A549 (cell line): ENCODE data around the gene THTPA. TPM values are rescaled to one million over a fixed set of nuclear protein-coding genes. Genes with fewer than 3 reads are reported as not detected.
A peak's percentile ranks its signal among the peaks of the same experiment; 100 is the strongest.

Source experiments
- ATAC-seq, 2 experiments: fragments of 200-7000 bp in 1 of 2; fragments of >200 bp in 1 of 2; cut with Nextera tagmentation in 1 of 2; cut with Tn5 transposase in 1 of 2; 3 replicates each; pipeline versions ENCODE4 v1.8.0 to v1.9.1; 2018 to 2020; ENCODE audit warnings: mild to moderate bottlenecking in 1 of 2, moderate library complexity in 1 of 2
- CTCF ChIA-PET: fragments of 300-600 bp; sonication (Branson Sonifier 250); formaldehyde crosslinking; extraction: SDS; loops from one replicate; lab custom pipeline; 2021; ENCODE audit warnings: antibody characterized with exemption, inconsistent platforms; lab: Yijun Ruan, JAX
- POLR2A ChIA-PET: fragments of 350-600 bp; formaldehyde crosslinking; extraction: SDS; loops from one replicate; lab custom pipeline; 2021; ENCODE audit warnings: antibody characterized with exemption, inconsistent platforms; lab: Yijun Ruan, JAX
- DNase-seq, 2 experiments: peaks; one replicate each; pipeline versions ENCODE4 v3.0.0 to v3.0.0-alpha.2; 2011 to 2016; ENCODE audit warnings: low read depth in 1 of 2, low spot score in 1 of 2
- FAIRE-seq: peaks from 2 replicates; lab custom pipeline; 2011; peaks lifted over from hg19 to GRCh38; lab: Jason Lieb, UNC
- H3K27ac ChIP-seq, 2 experiments: fragments of >200 bp; sonication (Bioruptor Twin); formaldehyde crosslinking; 3 replicates each; pipeline ENCODE4 v1.5.1; 2016 to 2017
- H3K4me1 ChIP-seq: fragments of >200 bp; sonication (Bioruptor Twin); formaldehyde crosslinking; 3 replicates; pipeline ENCODE4 v1.6.1; 2016
- H3K4me2 ChIP-seq: fragments of >200 bp; sonication (Bioruptor Twin); formaldehyde crosslinking; 3 replicates; pipeline ENCODE4 v1.6.1; 2016
- H3K4me3 ChIP-seq: fragments of >200 bp; sonication (Bioruptor Twin); formaldehyde crosslinking; 3 replicates; pipeline ENCODE4 v1.5.1; 2016
- H3K9me3 ChIP-seq: fragments of >200 bp; sonication (Bioruptor Twin); formaldehyde crosslinking; 3 replicates; pipeline ENCODE4 v1.6.1; 2016
- BHLHE40 ChIP-seq: IDR thresholded peaks from 2 replicates; pipeline ENCODE4 v1.6.1; 2012; ENCODE audit warnings: low read depth, low read length, inconsistent platforms
- CBX2 ChIP-seq: fragments of 200-600 bp; sonication (generic); IDR thresholded peaks from 2 replicates; pipeline ENCODE4 v1.6.1; 2016; ENCODE audit warnings: low read depth, mild to moderate bottlenecking, borderline replicate concordance
- CBX8 ChIP-seq: fragments of 200-600 bp; sonication (generic); IDR thresholded peaks from 2 replicates; pipeline ENCODE4 v1.6.1; 2016
- CEBPB ChIP-seq, 2 experiments: fragments of >200 bp in 1 of 2; sonication (Bioruptor Twin) in 1 of 2; formaldehyde crosslinking in 1 of 2; IDR thresholded peaks; 2 replicates each; pipeline ENCODE4 v1.6.1; 2012 to 2016
- EHF ChIP-seq: fragments of 250-450 bp; sonication (Bioruptor Pico); IDR thresholded peaks from 2 replicates; pipeline ENCODE4 v1.5.0; 2020; ENCODE audit warnings: mild to moderate bottlenecking
- EP300 ChIP-seq, 2 experiments: fragments of >200 bp; sonication (Bioruptor Twin); formaldehyde crosslinking; IDR thresholded peaks; 2 replicates in 1 of 2; 3 replicates in 1 of 2; pipeline ENCODE4 v1.6.1; 2016 to 2017
- ESRRA ChIP-seq: fragments of 150-350 bp; IDR thresholded peaks from 2 replicates; pipeline ENCODE4 v1.6.1; 2014; ENCODE audit warnings: mild to moderate bottlenecking, low read length, borderline replicate concordance
- FOSL2 ChIP-seq, 2 experiments: fragments of 450-650 bp in 1 of 2; fragments of >200 bp in 1 of 2; sonication (Bioruptor Twin) in 1 of 2; formaldehyde crosslinking; IDR thresholded peaks; 2 replicates each; pipeline versions ENCODE4 v1.5.0 to v1.6.1; 2016 to 2020; ENCODE audit warnings: mild to moderate bottlenecking in 1 of 2, moderate library complexity in 1 of 2
- GATA3 ChIP-seq: IDR thresholded peaks from 2 replicates; pipeline ENCODE4 v1.6.1; 2012; ENCODE audit warnings: borderline replicate concordance
- KDM5A ChIP-seq: fragments of 200-600 bp; sonication (generic); IDR thresholded peaks from 2 replicates; pipeline ENCODE4 v1.6.1; 2016; ENCODE audit warnings: antibody characterized with exemption, mild to moderate bottlenecking
- MAFK ChIP-seq: fragments of 450-650 bp; IDR thresholded peaks from 2 replicates; pipeline ENCODE4 v1.6.1; 2014; ENCODE audit not compliant: partially characterized antibody
- MYC ChIP-seq: IDR thresholded peaks from 2 replicates; pipeline ENCODE4 v1.6.1; 2012; ENCODE audit warnings: mild to moderate bottlenecking, inconsistent platforms, low read length, improper control_type of control experiment, borderline replicate concordance
- NPAS2 ChIP-seq: fragments of 250-450 bp; sonication (Bioruptor Pico); IDR thresholded peaks from 2 replicates; pipeline ENCODE4 v1.8.0; 2022; ENCODE audit warnings: mild to moderate bottlenecking, moderate library complexity, borderline replicate concordance
- POLR2A ChIP-seq: IDR thresholded peaks from 2 replicates; pipeline ENCODE4 v1.6.1; 2012; ENCODE audit warnings: mild to moderate bottlenecking, low read length
- RNF2 ChIP-seq: fragments of 200-600 bp; sonication (generic); IDR thresholded peaks from 2 replicates; pipeline ENCODE4 v1.6.1; 2016; ENCODE audit warnings: low read depth, mild to moderate bottlenecking, antibody characterized with exemption, moderate library complexity, borderline replicate concordance
- WGBS: methylation state at CpG from one replicate; pipeline ENCODE4 v1.1.6; 2017; ENCODE audit errors: missing lambda C conversion rate; 5-methylcytosine and 5-hydroxymethylcytosine counted together
- polyA plus RNA-seq, 4 experiments: library from polyadenylated mRNA; depleted of rRNA in 3 of 4; stranded (reverse); fragments of >200 nt; fragmentation: RNase III in 1 of 4; extraction: RNeasy Plus Mini Kit Qiagen cat#74134 plus additional on column Dnase treatment in 1 of 4; gene quantifications; 2 replicates in 3 of 4; 3 replicates in 1 of 4; pipeline ENCODE4 v1.2.3, GENCODE V29; 2011 to 2017
- TF ChIP-seq, protein P1 (sequence below): fragments of >200 bp; sonication (Bioruptor Twin); formaldehyde crosslinking; IDR thresholded peaks from 3 replicates; pipeline ENCODE4 v1.5.1; 2016
- TF ChIP-seq, protein P2 (sequence below): fragments of 250-450 bp; sonication (Bioruptor Pico); IDR thresholded peaks from 2 replicates; pipeline ENCODE4 v1.5.0; 2020; ENCODE audit warnings: low read depth, mild to moderate bottlenecking, moderate library complexity
- TF ChIP-seq, protein P3 (sequence below): fragments of >200 bp; sonication (Bioruptor Twin); formaldehyde crosslinking; IDR thresholded peaks from 2 replicates; pipeline ENCODE4 v1.6.1; 2016
- TF ChIP-seq, protein P4 (sequence below): fragments of 200-600 bp; sonication (generic); IDR thresholded peaks from 2 replicates; pipeline ENCODE4 v1.6.1; 2016; ENCODE audit warnings: antibody characterized with exemption, mild to moderate bottlenecking, moderate library complexity

The THTPA gene
- polyA plus RNA-seq, 2 of the 4 experiments (the other 2 are of a cell fraction), result 8.1 to 23.9 TPM

DNA sequence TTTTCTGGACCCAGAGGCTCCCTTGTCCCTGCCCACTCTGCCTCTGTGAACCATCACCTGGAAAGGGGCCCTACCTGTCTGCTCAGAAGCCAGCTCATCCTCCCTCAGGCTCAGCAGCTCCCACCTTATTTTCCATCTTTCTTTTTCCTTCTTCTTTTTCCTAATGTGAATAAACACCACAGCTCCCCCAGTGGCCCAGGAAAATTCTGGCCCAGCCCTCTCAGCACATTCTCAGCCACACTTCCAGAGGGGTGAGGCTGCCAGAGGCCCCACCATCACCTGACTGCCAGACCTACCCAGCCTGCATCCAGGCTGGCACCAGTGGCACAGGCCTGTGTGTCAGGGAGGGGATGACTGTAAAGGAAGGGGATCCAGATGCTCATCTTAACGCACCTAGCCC lies 27.5 kb upstream of the THTPA start:
- FAIRE-seq (no peak), ATAC-seq (peak; percentile 63 to 71; a peak in 5 of 6 replicates), DNase-seq (no peak)
- Histone ChIP-seq H3K4me1 (no peaks in the 10 kb centered on the region), H3K4me2 (no peak overlapping the region), H3K27ac (no peak overlapping the region), H3K4me3 (no peak overlapping the region), H3K9me3 (no peaks in the 10 kb centered on the region)
- CTCF ChIA-PET, result interaction anchor here (1.1 to 5.0 kb wide), 8 partner anchors 11 to 53 kb away, joined by 3 to 34 read pairs (median 4); no protein-coding TSS in a partner anchor
- WGBS, result 79% methylated on average over 1 of the region's 1 CpG
- POLR2A ChIA-PET, result no interaction called here
- TF ChIP-seq ESRRA (no peak), EHF (CRISPR knock-in tag) (no peak), CEBPB (IDR thresholded peaks at IDR 0.05) (no peak), KDM5A (no peak)
- TF ChIP-seq, protein P1, sequence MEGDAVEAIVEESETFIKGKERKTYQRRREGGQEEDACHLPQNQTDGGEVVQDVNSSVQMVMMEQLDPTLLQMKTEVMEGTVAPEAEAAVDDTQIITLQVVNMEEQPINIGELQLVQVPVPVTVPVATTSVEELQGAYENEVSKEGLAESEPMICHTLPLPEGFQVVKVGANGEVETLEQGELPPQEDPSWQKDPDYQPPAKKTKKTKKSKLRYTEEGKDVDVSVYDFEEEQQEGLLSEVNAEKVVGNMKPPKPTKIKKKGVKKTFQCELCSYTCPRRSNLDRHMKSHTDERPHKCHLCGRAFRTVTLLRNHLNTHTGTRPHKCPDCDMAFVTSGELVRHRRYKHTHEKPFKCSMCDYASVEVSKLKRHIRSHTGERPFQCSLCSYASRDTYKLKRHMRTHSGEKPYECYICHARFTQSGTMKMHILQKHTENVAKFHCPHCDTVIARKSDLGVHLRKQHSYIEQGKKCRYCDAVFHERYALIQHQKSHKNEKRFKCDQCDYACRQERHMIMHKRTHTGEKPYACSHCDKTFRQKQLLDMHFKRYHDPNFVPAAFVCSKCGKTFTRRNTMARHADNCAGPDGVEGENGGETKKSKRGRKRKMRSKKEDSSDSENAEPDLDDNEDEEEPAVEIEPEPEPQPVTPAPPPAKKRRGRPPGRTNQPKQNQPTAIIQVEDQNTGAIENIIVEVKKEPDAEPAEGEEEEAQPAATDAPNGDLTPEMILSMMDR, result no peak

DNA sequence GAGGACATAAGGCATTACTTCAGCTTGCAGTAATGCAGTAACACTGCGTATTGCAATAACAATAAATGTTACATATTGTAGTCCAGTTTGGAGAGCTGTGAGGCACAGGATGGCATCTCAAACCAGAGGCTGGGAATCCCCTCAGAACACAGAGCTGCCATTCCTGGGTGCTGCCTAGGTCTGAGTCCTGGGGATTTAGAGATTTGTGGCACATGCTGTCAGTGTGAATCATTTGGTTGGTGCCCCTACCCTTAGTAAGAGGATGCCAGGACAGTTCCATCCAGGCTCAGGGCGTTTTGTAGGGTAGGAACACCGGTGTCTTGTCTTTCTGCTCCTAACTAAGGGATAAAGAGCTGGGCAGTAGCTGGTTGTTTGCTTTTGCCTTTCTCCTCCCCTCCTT lies 27.1 kb upstream of the THTPA start:
- WGBS, result 68% methylated on average over 3 of the region's 3 CpGs
- FAIRE-seq, result no peak

DNA sequence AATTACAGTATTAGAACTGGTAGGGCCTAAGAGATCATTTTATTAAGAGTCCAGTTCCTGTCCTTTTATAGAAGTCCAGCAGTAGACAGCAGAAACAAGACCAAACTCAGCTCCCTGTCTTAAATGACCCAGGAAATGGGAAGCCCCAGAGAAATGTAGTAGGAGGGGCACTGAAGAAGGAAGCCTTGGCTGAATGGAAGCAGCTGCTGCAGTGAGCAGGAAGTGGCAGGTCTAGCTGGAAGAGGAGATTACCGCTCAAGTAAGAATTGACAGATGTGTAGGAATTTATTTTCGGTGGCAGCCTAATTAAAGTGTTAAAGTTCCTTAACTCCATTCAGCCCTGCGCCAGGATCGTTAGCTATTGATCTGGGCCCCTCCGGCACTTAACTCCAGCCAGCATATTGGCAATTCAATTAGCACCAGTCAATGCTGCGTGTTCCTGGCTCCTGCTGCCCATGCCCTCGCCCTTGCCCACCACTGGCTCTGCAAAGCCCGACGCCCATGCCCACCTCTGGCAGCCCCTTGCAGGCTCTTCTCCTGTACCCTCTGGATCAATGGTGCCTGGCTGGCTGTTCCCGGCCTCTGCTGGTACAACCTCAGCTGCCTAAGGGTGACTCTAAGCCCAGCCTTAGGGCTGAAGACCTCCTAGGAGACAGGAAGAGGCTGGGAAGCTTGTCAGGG lies 25.6 kb upstream of the THTPA start:
- no peak for DNase-seq
- ChIA-PET CTCF (interaction anchor here (0.9 to 5.0 kb wide), 10 partner anchors 9 to 777 kb away, joined by 3 to 34 read pairs (median 3); partner anchors contain the start of gene CIDEB), POLR2A (no interaction called here)
- no peak for FAIRE-seq
- Histone ChIP-seq H3K27ac (no peak overlapping the region), H3K4me3 (no peak overlapping the region), H3K9me3 (no peaks in the 10 kb centered on the region), H3K4me2 (no peak overlapping the region), H3K4me1 (no peaks in the 10 kb centered on the region)
- no peak for ATAC-seq
- no peak for TF ChIP-seq GATA3
- TF ChIP-seq, protein P2, sequence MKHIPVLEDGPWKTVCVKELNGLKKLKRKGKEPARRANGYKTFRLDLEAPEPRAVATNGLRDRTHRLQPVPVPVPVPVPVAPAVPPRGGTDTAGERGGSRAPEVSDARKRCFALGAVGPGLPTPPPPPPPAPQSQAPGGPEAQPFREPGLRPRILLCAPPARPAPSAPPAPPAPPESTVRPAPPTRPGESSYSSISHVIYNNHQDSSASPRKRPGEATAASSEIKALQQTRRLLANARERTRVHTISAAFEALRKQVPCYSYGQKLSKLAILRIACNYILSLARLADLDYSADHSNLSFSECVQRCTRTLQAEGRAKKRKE (CRISPR knock-in tag), result no peak
- TF ChIP-seq, protein P3, sequence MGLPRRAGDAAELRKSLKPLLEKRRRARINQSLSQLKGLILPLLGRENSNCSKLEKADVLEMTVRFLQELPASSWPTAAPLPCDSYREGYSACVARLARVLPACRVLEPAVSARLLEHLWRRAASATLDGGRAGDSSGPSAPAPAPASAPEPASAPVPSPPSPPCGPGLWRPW, result no peak
- no peak for TF ChIP-seq EP300 (IDR thresholded peaks at IDR 0.05)
- TF ChIP-seq, protein P1, result no peak
- TF ChIP-seq MYC, result no peak
- no peak for TF ChIP-seq ESRRA
- no peak for TF ChIP-seq CBX2
- no peak for TF ChIP-seq POLR2A
- TF ChIP-seq NPAS2 (CRISPR knock-in tag), result no peak
- WGBS, result 75% methylated on average over 10 of the region's 10 CpGs

More for the DNA sequence above, 27.1 kb upstream of the THTPA start:
- DNase-seq, result no peak
- CTCF ChIA-PET, result interaction anchor here (1.1 to 5.0 kb wide), 8 partner anchors 11 to 54 kb away, joined by 3 to 34 read pairs (median 5); no protein-coding TSS in a partner anchor
- Histone ChIP-seq H3K4me2 (no peak overlapping the region), H3K27ac (no peak overlapping the region), H3K4me3 (no peak overlapping the region), H3K9me3 (no peaks in the 10 kb centered on the region), H3K4me1 (no peaks in the 10 kb centered on the region)
- no peak for ATAC-seq
- TF ChIP-seq, protein P4, sequence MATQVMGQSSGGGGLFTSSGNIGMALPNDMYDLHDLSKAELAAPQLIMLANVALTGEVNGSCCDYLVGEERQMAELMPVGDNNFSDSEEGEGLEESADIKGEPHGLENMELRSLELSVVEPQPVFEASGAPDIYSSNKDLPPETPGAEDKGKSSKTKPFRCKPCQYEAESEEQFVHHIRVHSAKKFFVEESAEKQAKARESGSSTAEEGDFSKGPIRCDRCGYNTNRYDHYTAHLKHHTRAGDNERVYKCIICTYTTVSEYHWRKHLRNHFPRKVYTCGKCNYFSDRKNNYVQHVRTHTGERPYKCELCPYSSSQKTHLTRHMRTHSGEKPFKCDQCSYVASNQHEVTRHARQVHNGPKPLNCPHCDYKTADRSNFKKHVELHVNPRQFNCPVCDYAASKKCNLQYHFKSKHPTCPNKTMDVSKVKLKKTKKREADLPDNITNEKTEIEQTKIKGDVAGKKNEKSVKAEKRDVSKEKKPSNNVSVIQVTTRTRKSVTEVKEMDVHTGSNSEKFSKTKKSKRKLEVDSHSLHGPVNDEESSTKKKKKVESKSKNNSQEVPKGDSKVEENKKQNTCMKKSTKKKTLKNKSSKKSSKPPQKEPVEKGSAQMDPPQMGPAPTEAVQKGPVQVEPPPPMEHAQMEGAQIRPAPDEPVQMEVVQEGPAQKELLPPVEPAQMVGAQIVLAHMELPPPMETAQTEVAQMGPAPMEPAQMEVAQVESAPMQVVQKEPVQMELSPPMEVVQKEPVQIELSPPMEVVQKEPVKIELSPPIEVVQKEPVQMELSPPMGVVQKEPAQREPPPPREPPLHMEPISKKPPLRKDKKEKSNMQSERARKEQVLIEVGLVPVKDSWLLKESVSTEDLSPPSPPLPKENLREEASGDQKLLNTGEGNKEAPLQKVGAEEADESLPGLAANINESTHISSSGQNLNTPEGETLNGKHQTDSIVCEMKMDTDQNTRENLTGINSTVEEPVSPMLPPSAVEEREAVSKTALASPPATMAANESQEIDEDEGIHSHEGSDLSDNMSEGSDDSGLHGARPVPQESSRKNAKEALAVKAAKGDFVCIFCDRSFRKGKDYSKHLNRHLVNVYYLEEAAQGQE, result no peak
- TF ChIP-seq MYC (no peak), RNF2 (no peak), MAFK (no peak), FOSL2 (IDR thresholded peaks at IDR 0.05) (no peak), FOSL2 (CRISPR knock-in tag; IDR thresholded peaks at IDR 0.05) (no peak), BHLHE40 (no peak), CBX8 (no peak)
- POLR2A ChIA-PET, result no interaction called here
